K562 (cell line): Measurements from ENCODE around the gene CARM1. TPM values are rescaled to one million over a fixed set of nuclear protein-coding genes. Genes with fewer than 3 reads are reported as not detected.

Source experiments
- ATAC-seq: fragments of 200-7000 bp; cut with Tn5 transposase; 3 replicates; pipeline ENCODE4 v1.9.1; 2020; ENCODE audit warnings: moderate library complexity
- BruUV-seq: library from RNA; stranded (reverse); fragments of 400-500 nt; replicated peaks from 2 replicates; lab custom pipeline; 2021; lab: Mats Ljungman, UMichigan
- CTCF ChIA-PET: fragments of 300-600 bp; formaldehyde crosslinking; extraction: SDS; loops from one replicate; lab custom pipeline; 2021; ENCODE audit warnings: low intra/inter-chr PET ratio; lab: Yijun Ruan, JAX
- POLR2A ChIA-PET: fragments of 300-600, 350-650 bp; sonication (Branson Sonifier 250); formaldehyde crosslinking; extraction: SDS; loops from one replicate; lab custom pipeline; 2021; ENCODE audit warnings: antibody characterized with exemption, inconsistent platforms; lab: Yijun Ruan, JAX
- DNase-seq, 4 experiments: peaks; one replicate each; pipeline versions ENCODE4 v3.0.0 to v3.0.0-alpha.2; 2011 to 2018; ENCODE audit warnings: low spot score in 3 of 4, mixed read lengths in 3 of 4; ENCODE audit errors: extremely low read depth in 1 of 4
- FAIRE-seq: peaks from 2 replicates; lab custom pipeline; 2011; peaks lifted over from hg19 to GRCh38; lab: Jason Lieb, UNC
- H2AFZ ChIP-seq: 2 replicates; pipeline ENCODE4 v1.6.0; 2011; ENCODE audit warnings: low read depth, low read length, control low read depth, inconsistent platforms
- H3K27ac ChIP-seq: fragments of 200-600 bp; 3 replicates; pipeline ENCODE4 v1.8.0; 2011; ENCODE audit warnings: low read depth, mild to moderate bottlenecking, control low read depth, inconsistent platforms, low read length, moderate library complexity, mixed read lengths; ENCODE audit errors: extremely low read depth
- H3K27me3 ChIP-seq, 2 experiments: fragments of 300-600 bp in 1 of 2; 2 replicates in 1 of 2; 3 replicates in 1 of 2; pipeline versions ENCODE4 v1.6.0 to v1.8.0; 2011; ENCODE audit warnings: inconsistent platforms in 2 of 2, low read length in 2 of 2, mild to moderate bottlenecking in 1 of 2, mixed read lengths in 1 of 2, moderate library complexity in 1 of 2; ENCODE audit not compliant: control insufficient read depth in 2 of 2, insufficient read depth in 2 of 2
- H3K36me3 ChIP-seq: fragments of 300-600 bp; 3 replicates; pipeline ENCODE4 v1.8.0; 2011; ENCODE audit warnings: mild to moderate bottlenecking, low read length, inconsistent platforms; ENCODE audit not compliant: control insufficient read depth, insufficient read depth
- H3K4me1 ChIP-seq, 2 experiments: fragments of 200-600 bp in 1 of 2; replicated peaks in 1 of 2; 2 replicates in 1 of 2; 3 replicates in 1 of 2; pipeline versions ENCODE4 v1.5.1 to v1.8.0; 2011; ENCODE audit warnings: inconsistent platforms in 2 of 2, low read length in 2 of 2, mild to moderate bottlenecking in 1 of 2, mixed read lengths in 1 of 2, moderate library complexity in 1 of 2; ENCODE audit not compliant: control insufficient read depth in 2 of 2, insufficient read depth in 2 of 2
- H3K4me2 ChIP-seq: 2 replicates; pipeline ENCODE4 v1.6.1; 2011; ENCODE audit warnings: low read length, control low read depth, inconsistent platforms, mixed read lengths; ENCODE audit not compliant: insufficient read depth
- H3K4me3 ChIP-seq: fragments of 200-600 bp; sonication (generic), shearing (Covaris generic); 2 replicates; pipeline ENCODE4 v1.5.1; 2016; ENCODE audit warnings: control low read depth, inconsistent platforms
- H3K79me2 ChIP-seq: fragments of 200-600 bp; 3 replicates; pipeline ENCODE4 v1.8.0; 2011; ENCODE audit warnings: low read length, inconsistent platforms; ENCODE audit not compliant: control insufficient read depth, insufficient read depth
- H3K9ac ChIP-seq, 2 experiments: 2 replicates each; pipeline versions ENCODE4 v1.6.0 to v1.6.1; 2011; ENCODE audit warnings: low read depth in 2 of 2, low read length in 2 of 2, control low read depth in 1 of 2, inconsistent platforms in 1 of 2, mild to moderate bottlenecking in 1 of 2, mixed read lengths in 1 of 2; ENCODE audit not compliant: insufficient read depth in 1 of 2
- H3K9me1 ChIP-seq: one replicate; pipeline ENCODE4 v1.6.0; 2011; ENCODE audit warnings: inconsistent platforms, mild to moderate bottlenecking, low read length, moderate library complexity; ENCODE audit not compliant: control insufficient read depth, insufficient read depth
- H3K9me3 ChIP-seq: replicated peaks from 2 replicates; pipeline ENCODE4 v1.5.1; 2011; ENCODE audit warnings: low read depth, low read length, inconsistent platforms; ENCODE audit not compliant: control insufficient read depth, insufficient read depth
- H4K20me1 ChIP-seq: replicated peaks from 2 replicates; pipeline ENCODE4 v1.6.1; 2011; ENCODE audit warnings: low read length, inconsistent platforms, mixed read lengths; ENCODE audit not compliant: control insufficient read depth, insufficient read depth
- CEBPB ChIP-seq: fragments of 450-650 bp; IDR thresholded peaks from 2 replicates; pipeline ENCODE4 v1.6.1; 2016; ENCODE audit warnings: missing genetic modification characterization, missing compliant biosample characterization
- ELF4 ChIP-seq: fragments of 450-650 bp; formaldehyde crosslinking; IDR thresholded peaks from 2 replicates; pipeline ENCODE4 v1.4.0; 2022; ENCODE audit warnings: missing genetic modification characterization
- NR4A1 ChIP-seq, 2 experiments: fragments of 250-450 bp in 1 of 2; fragments of 450-650 bp in 1 of 2; sonication (Bioruptor Pico) in 1 of 2; IDR thresholded peaks; 2 replicates each; pipeline versions ENCODE4 v1.4.0 to v1.6.1; 2016 to 2020; ENCODE audit warnings: mild to moderate bottlenecking in 2 of 2, missing compliant biosample characterization in 1 of 2, missing genetic modification characterization in 1 of 2, moderate library complexity in 1 of 2
- RFX7 ChIP-seq: fragments of 250-450 bp; sonication (Bioruptor Pico); IDR thresholded peaks from 2 replicates; pipeline ENCODE4 v1.5.1; 2021; ENCODE audit warnings: mild to moderate bottlenecking
- SMARCE1 ChIP-seq: fragments of 450-650 bp; IDR thresholded peaks from 2 replicates; pipeline ENCODE4 v1.7.1; 2016; ENCODE audit warnings: mild to moderate bottlenecking
- WGBS: fragments of 100-300 bp; shearing (Covaris generic); methylation state at CpG from one replicate; pipeline ENCODE4 v1.1.6; 2016; ENCODE audit warnings: low coverage, mixed read lengths; ENCODE audit not compliant: insufficient coverage; ENCODE audit errors: missing lambda C conversion rate; 5-methylcytosine and 5-hydroxymethylcytosine counted together
- in situ Hi-C: fragments of 300-500 bp; cut with MboI; formaldehyde crosslinking; loops from 4 replicates; pipeline ENCODE4 v1.15.0; 2018; ENCODE audit warnings: inconsistent platforms, mixed read lengths
- intact Hi-C: fragments of 100-400 bp; cut with micrococcal nuclease; formaldehyde crosslinking; loops from 2 replicates; pipeline ENCODE4 v1.14.2; 2022
- polyA plus RNA-seq, 8 experiments: library from polyadenylated mRNA; depleted of rRNA in 4 of 8; stranded (reverse) in 5 of 8; unstranded in 3 of 8; fragments of >200 nt; fragmentation: Nextera tagmentation in 2 of 8; fragmentation: Illumina TruSeq in 1 of 8; extraction: Ambion mirVana in 2 of 8; extraction: Trizol in 1 of 8; gene quantifications; 2 replicates each; pipeline versions ENCODE4 v1.2.1 to v1.2.3, GENCODE V29; 2011 to 2014; ENCODE audit warnings: inconsistent platforms in 1 of 8, missing spikeins in 1 of 8
- total RNA-seq, 7 experiments: library from RNA; depleted of rRNA in 6 of 7; stranded (reverse); fragments of >200 nt in 6 of 7; fragmentation: Illumina TruSeq in 2 of 7; extraction: Trizol in 2 of 7; gene quantifications; 2 replicates each; pipeline versions ENCODE4 v1.2.1 to v1.2.3, GENCODE V29; 2011 to 2021; ENCODE audit warnings: low replicate concordance in 1 of 7

CARM1 gene
- total and polyA plus RNA-seq, 9 of the 15 experiments (the other 6 are each of a cell fraction or from before 2014, with no cell fraction given) = 0.36 to 86.0 (median 29.7) TPM

- intact Hi-C loops (no loop called here), in situ Hi-C loops (no loop called here)
- H3K4me2 ChIP-seq = no peak overlapping the region
- WGBS = 55% methylated on average over 6 of the region's 6 CpGs
- H3K36me3 ChIP-seq = no peaks in the 10 kb centered on the region
- no peak overlapping the region for H3K27ac ChIP-seq
- H3K4me3 ChIP-seq = no peak overlapping the region
- no peaks in the 10 kb centered on the region for H3K27me3 ChIP-seq
- ChIA-PET POLR2A (interaction anchor here (1.1 kb wide), 1 partner anchor 86 kb away, joined by 3 read pairs; no protein-coding TSS in a partner anchor), CTCF (no interaction called here)
- no peak overlapping the region for H2AFZ ChIP-seq
- H3K9me1 ChIP-seq = no peaks in the 10 kb centered on the region
- DNase-seq (no peak), FAIRE-seq (no peak), ATAC-seq (no peak)
- H3K4me1 ChIP-seq = peaks cover 4 to 6% of the 10 kb centered on the region in 2 experiments; a peak in 2 of 5 replicates
- H4K20me1 ChIP-seq = no peaks in the 10 kb centered on the region
- BruUV-seq = no TSS peak
- H3K9ac ChIP-seq = no peak overlapping the region
- no peaks in the 10 kb centered on the region for H3K9me3 ChIP-seq
- H3K79me2 ChIP-seq = no peaks in the 10 kb centered on the region
- no peak for TF ChIP-seq SMARCE1
- TF ChIP-seq CEBPB (tag) = 0 out of 2 replicates have a peak, but pooled peaks have one; percentile 32
- TF ChIP-seq RFX7 (CRISPR knock-in tag) = no peak
These were observed 75.8 kb downstream of the CARM1 start for GRCh38 chr19:10946958-10947657.

- no peak overlapping the region for H3K4me3 ChIP-seq
- H3K9me3 ChIP-seq = no peaks in the 10 kb centered on the region
- POLR2A ChIA-PET = no interaction called here
- CTCF ChIA-PET = no interaction called here
- in situ Hi-C loops (no loop called here), intact Hi-C loops (no loop called here)
- no peaks in the 10 kb centered on the region for H3K27me3 ChIP-seq
- H3K9me1 ChIP-seq = no peaks in the 10 kb centered on the region
- no peak for TF ChIP-seq NR4A1 (CRISPR knock-in tag; IDR thresholded peaks at IDR 0.05)
- TF ChIP-seq NR4A1 (tag; IDR thresholded peaks at IDR 0.05) = no peak
- TF ChIP-seq ELF4 (CRISPR knock-in tag) = no peak
- DNase-seq = no peak
- no peak overlapping the region for H3K4me2 ChIP-seq
- no peak for ATAC-seq
- peaks cover 0 to 5% of the 10 kb centered on the region in 2 experiments; a peak in 1 of 5 replicates for H3K4me1 ChIP-seq
- no peaks in the 10 kb centered on the region for H4K20me1 ChIP-seq
- no peaks in the 10 kb centered on the region for H3K36me3 ChIP-seq
- H2AFZ ChIP-seq = no peak overlapping the region
- no TSS peak for BruUV-seq
- no peak for FAIRE-seq
- no peak overlapping the region for H3K27ac ChIP-seq
- WGBS = 73% methylated on average over 6 of the region's 6 CpGs
- H3K9ac ChIP-seq = no peak overlapping the region
- H3K79me2 ChIP-seq = no peaks in the 10 kb centered on the region
These were observed 81.5 kb downstream of the CARM1 start for GRCh38 chr19:10952809-10953208.
